C4-2B (cell line): ENCODE measurements around the gene ALKBH5.

Experiments used
- H3K27ac ChIP-seq: fragments of 450-650 bp; 2 replicates; pipeline ENCODE4 v1.5.1; 2017
- ZFX ChIP-seq: fragments of 450-650 bp; IDR thresholded peaks from 2 replicates; pipeline ENCODE4 v1.6.1; 2017
- TF ChIP-seq, protein P1 (sequence below): fragments of 450-650 bp; conservative IDR thresholded peaks from 2 replicates; pipeline ENCODE4 v1.5.1; 2017; ENCODE audit warnings: mild to moderate bottlenecking

The ALKBH5 gene

DNA sequence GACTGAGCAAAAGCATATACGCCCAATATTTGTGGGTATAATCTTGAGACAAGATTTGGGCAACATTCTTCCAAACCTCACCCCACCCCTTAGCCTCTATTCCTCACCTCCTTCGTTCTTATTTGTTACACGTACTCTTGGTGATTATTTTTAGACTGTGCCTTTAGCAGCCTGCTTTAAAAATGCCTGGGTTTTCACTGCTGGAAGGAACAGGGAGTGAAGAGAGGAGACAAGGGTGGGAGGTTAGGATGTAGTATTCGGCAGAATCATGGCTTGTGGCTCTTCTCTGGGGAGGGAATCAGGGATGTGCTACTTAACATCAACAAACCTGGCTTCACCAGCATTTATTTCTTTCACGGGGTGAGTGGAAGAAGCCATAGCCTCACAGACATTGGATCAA is 11.6 kb downstream of the ALKBH5 start:
- TF ChIP-seq ZFX, result no peak
- TF ChIP-seq, protein P1, sequence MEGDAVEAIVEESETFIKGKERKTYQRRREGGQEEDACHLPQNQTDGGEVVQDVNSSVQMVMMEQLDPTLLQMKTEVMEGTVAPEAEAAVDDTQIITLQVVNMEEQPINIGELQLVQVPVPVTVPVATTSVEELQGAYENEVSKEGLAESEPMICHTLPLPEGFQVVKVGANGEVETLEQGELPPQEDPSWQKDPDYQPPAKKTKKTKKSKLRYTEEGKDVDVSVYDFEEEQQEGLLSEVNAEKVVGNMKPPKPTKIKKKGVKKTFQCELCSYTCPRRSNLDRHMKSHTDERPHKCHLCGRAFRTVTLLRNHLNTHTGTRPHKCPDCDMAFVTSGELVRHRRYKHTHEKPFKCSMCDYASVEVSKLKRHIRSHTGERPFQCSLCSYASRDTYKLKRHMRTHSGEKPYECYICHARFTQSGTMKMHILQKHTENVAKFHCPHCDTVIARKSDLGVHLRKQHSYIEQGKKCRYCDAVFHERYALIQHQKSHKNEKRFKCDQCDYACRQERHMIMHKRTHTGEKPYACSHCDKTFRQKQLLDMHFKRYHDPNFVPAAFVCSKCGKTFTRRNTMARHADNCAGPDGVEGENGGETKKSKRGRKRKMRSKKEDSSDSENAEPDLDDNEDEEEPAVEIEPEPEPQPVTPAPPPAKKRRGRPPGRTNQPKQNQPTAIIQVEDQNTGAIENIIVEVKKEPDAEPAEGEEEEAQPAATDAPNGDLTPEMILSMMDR, result no peak
- no peak overlapping the region for H3K27ac ChIP-seq

DNA sequence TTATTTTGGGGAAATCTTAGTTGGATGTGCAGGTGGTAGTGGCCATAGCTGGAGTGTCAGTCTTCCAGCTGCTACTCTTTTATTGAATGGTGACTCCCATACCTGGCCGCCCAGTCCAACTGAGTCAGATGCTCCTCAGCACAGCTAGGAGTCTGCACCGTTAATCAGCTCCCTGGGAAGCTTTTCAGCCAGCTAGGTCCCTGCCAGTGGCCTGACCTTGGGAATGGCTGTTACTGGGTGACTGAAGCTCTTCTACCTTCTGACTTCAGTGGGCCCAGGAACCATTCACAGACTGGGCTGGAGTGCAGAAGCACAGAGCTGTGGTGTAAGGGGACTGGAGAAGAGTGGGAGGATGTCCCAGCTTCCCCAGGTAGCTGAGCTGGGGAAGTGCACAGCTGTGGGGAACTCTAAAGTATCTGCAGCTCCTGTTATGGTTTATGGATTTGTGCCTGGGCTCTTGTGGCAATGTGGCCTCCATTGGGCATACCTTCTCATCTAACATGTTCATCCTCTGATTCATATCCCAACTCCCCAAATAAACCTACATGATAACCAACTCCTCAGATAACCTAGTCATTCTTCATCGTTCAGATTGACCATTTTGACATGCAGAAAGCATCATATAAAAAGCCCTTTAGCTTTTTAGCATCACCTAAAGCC is 14.0 kb downstream of the ALKBH5 start:
- TF ChIP-seq ZFX, result no peak
- TF ChIP-seq, protein P1, result no peak
- H3K27ac ChIP-seq, result no peak overlapping the region

DNA sequence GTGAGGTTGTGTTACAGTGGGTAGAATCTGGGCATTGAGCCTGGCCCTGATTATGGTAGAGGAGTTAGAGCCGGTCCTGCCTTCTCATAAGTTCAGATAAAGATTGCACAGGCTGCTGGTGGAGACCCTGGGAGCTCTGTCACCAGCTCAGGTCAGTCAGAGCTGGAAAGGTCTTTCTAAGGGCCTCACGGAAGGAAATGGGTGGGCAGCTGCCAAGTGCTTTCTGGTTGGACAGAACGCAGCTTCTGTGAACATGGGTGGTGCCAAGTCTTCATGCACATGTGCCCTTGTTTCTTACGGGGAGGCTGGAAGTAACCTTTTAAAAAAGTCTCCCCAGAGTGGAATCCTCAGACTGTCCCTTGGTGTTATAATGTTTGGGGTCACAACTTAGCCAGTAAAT is 14.9 kb downstream of the ALKBH5 start:
- no peak overlapping the region for H3K27ac ChIP-seq
- no peak for TF ChIP-seq ZFX
- TF ChIP-seq, protein P1, result no peak

DNA sequence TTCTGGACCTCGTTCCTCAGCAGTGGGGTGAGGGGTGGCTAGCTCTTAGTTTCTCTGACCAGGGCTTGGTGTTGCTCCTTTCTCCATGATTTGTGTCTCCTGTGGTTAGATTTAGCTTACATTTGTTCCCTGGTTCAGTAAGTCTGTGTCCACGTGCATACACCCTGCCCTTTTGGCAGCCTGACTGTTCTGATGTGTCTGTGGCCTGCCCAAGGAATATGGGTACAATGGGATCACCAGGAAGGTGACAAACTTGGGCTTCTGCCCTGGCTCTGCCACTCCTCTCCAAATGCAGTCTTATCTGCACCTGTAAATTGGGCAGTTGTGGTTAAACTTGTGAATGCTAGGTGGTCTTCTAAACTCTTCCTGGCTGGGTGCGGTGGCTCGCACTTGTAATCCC is 17.5 kb downstream of the ALKBH5 start:
- no peak overlapping the region for H3K27ac ChIP-seq
- TF ChIP-seq, protein P1, result no peak
- TF ChIP-seq ZFX, result no peak

DNA sequence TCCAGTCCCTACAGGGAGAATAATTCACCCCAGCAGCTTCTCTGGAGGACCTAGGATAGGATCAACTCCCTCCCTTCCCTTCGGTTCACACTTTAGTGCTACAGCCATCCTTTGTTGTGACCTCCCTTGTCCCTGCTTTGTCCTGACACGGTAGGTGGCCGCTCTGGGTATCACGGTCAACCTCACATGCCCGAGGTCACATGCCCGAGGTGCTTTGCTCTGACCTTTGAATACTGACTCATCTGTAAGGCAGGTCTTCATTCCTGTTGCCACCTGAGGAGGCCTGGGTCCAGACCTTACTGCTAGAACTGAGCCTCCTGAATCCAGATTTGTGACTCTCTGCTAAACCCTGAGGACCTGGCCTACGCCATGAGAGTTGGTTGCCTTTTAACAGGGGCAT is 19.7 kb downstream of the ALKBH5 start:
- no peak for TF ChIP-seq ZFX
- TF ChIP-seq, protein P1, result no peak
- H3K27ac ChIP-seq, result no peak overlapping the region

DNA sequence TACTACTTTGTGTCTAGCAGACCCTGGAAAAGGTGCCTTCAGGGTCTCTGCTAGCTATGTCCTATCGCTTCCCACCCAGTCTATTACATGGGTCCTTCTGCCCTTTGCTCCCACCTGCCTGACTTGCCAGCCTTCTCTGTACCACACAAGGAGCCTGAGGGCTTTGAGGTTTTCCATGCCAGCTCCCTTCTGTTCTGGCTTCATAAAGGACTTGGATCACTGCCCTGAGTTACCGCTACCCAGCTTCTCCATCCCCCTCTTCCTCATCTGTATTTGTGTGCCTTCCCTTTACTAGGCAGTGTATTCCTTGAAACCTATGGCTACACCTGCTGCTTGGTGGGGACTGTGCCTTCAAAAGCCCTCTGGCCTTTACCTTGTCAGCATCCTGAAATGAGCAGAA is 22.2 kb downstream of the ALKBH5 start:
- TF ChIP-seq, protein P1, result no peak
- no peak for TF ChIP-seq ZFX
- H3K27ac ChIP-seq, result no peak overlapping the region

DNA sequence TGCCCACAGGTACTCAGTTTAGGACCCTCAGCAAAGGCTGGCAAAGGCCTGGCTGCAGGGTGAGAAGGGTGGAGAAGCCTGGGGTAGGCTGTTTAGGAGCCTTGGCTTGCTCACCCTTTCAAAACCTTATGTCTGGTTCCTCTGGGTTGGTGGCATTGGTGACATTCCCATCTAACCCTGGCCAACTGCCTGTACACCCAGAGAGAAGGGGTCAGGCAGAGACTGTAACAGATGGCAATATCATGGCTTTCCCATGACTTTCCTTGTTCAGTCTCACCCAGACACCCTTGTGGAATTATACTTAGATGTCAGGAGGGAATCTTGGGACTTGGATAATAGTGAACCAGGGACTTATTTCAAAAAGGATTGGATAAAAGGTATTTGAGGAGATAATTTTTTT is 23.3 kb downstream of the ALKBH5 start:
- no peak overlapping the region for H3K27ac ChIP-seq
- TF ChIP-seq ZFX, result no peak
- TF ChIP-seq, protein P1, result no peak
